Testis (tissue), 3 donors: ENCODE measurements around the gene SNX7. TPM values are rescaled to one million over a fixed set of nuclear protein-coding genes. Genes with fewer than 3 reads are reported as not detected.

Experiments used
- DNase-seq: peaks from one replicate; pipeline ENCODE4 v3.0.0-alpha.2; 2019
- H3K27ac ChIP-seq, 2 donors: fragments of 200-600 bp; sonication (generic); one replicate each; pipeline ENCODE4 v1.5.1; 2019
- H3K27me3 ChIP-seq: fragments of 200-600 bp; sonication (generic); one replicate; pipeline ENCODE4 v1.5.1; 2019
- H3K36me3 ChIP-seq: fragments of 200-600 bp; sonication (generic); one replicate; pipeline ENCODE4 v1.5.1; 2017; ENCODE audit warnings: low read depth; ENCODE audit errors: missing control alignments
- H3K4me1 ChIP-seq: fragments of 200-600 bp; sonication (generic); one replicate; pipeline ENCODE4 v1.5.1; 2019
- H3K4me3 ChIP-seq, 2 donors: fragments of 200-600 bp; sonication (generic); one replicate each; pipeline ENCODE4 v1.5.1; 2017 to 2019
- H3K9me3 ChIP-seq: fragments of 200-600 bp; sonication (generic); one replicate; pipeline ENCODE4 v1.5.1; 2017
- CTCF ChIP-seq, 3 experiments: fragments of 450-650 bp in 2 of 3; fragments of 200-600 bp in 1 of 3; sonication (generic) in 1 of 3; IDR thresholded peaks; one replicate each; pipeline ENCODE4 v1.5.1; 2016 to 2019; ENCODE audit warnings: antibody characterized with exemption in 3 of 3, mild to moderate bottlenecking in 2 of 3, moderate library complexity in 1 of 3
- POLR2A ChIP-seq: fragments of 450-650 bp; IDR thresholded peaks from one replicate; pipeline ENCODE4 v1.6.1; 2017; ENCODE audit warnings: antibody characterized with exemption, mild to moderate bottlenecking, moderate library complexity
- WGBS, 2 donors: methylation state at CpG; one replicate each; pipeline ENCODE4 v1.1.5; 2018; 5-methylcytosine and 5-hydroxymethylcytosine counted together
- intact Hi-C: fragments of 100-400 bp; cut with DNase I; formaldehyde crosslinking; loops from one replicate; pipeline ENCODE4 v1.15.1; 2023; ENCODE audit warnings: low total_unique reads
- polyA plus RNA-seq: library from polyadenylated mRNA; stranded (reverse); fragments of 350-450 nt; fragmentation: Illumina TruSeq; extraction: RNeasy Lipid Tissue Mini Kit (QIAGEN cat#74804); gene quantifications from one replicate; pipeline ENCODE4 v1.2.3, GENCODE V29; 2014; ENCODE audit warnings: low read depth, low replicate concordance; ENCODE audit not compliant: insufficient read depth
- total RNA-seq, 2 donors: library from RNA; depleted of rRNA; stranded (reverse); fragments of >200 nt; gene quantifications; one replicate each; pipeline ENCODE4 v1.2.3, GENCODE V29; 2016

Gene SNX7
- total and polyA plus RNA-seq, 3 donors from 2014 or later, result 29.7 to 36.2 (median 32.0) TPM

DNA sequence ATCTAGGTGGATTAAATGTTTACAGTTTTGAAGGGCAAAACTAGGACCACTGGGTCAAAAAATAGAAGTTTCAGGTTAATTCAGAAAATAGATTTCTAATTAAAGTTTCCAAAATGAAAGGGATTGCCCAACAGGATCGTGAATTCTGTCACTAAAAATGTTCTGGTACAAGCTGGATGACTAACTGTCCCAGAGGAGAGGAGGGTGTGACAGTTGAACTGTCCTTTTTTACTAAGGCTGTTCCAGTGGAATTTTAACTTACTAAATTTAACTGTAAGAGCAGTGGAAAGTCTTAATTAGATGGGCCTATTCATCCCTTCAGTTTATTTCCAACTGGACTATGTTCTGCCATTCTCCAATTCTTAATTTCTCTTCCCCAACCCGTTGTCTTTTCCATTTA is 7.2 kb downstream of the SNX7 start:
- Histone ChIP-seq H3K36me3 (no peaks in the 10 kb centered on the region), H3K4me3 (no peak overlapping the region), H3K27me3 (no peaks in the 10 kb centered on the region), H3K27ac (peak overlapping the region in 1 of 2 donors; percentile 28), H3K9me3 (no peaks in the 10 kb centered on the region), H3K4me1 (peaks cover 15% of the 10 kb centered on the region)
- DNase-seq, result no peak
- WGBS, 2 donors, result 56 to 63% methylated on average over 2 of the region's 2 CpGs
- TF ChIP-seq POLR2A, result no peak
- TF ChIP-seq CTCF (IDR thresholded peaks at IDR 0.05), result no peak
- intact Hi-C loops, result no loop called here

GRCh38 chr1:98669355-98670296 is 8.1 kb downstream of the SNX7 start:
- DNase-seq, result no peak
- Histone ChIP-seq H3K4me1 (peaks cover 7% of the 10 kb centered on the region), H3K27me3 (no peaks in the 10 kb centered on the region), H3K9me3 (no peaks in the 10 kb centered on the region), H3K27ac (peak overlapping the region in 1 of 2 donors; percentile 28), H3K4me3 (no peak overlapping the region), H3K36me3 (no peaks in the 10 kb centered on the region)
- 76 to 80% methylated on average over 2 of the region's 2 CpGs for WGBS, 2 donors
- TF ChIP-seq CTCF (IDR thresholded peaks at IDR 0.05) (no peak), POLR2A (no peak)
- intact Hi-C loops, result no loop called here

DNA sequence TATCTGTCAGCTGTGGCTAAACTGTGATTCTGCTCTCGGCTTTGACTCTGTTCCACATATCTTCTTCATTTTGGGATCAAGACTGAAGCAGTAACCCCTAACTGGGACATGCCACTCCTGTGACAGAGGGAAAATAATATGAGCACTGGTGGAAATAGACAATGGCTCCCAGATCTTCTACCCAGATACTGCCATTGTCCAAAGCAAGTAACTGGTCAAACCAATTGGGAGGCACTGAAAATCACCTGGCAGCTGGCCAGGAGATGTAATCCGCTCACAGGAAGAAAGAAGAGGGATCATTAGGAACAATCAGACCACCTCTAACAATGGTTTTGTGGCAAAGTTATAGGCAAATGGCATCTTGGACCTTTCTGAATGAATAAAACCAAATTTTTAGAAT is 10.7 kb downstream of the SNX7 start:
- intact Hi-C loops, result no loop called here
- DNase-seq, result no peak

DNA sequence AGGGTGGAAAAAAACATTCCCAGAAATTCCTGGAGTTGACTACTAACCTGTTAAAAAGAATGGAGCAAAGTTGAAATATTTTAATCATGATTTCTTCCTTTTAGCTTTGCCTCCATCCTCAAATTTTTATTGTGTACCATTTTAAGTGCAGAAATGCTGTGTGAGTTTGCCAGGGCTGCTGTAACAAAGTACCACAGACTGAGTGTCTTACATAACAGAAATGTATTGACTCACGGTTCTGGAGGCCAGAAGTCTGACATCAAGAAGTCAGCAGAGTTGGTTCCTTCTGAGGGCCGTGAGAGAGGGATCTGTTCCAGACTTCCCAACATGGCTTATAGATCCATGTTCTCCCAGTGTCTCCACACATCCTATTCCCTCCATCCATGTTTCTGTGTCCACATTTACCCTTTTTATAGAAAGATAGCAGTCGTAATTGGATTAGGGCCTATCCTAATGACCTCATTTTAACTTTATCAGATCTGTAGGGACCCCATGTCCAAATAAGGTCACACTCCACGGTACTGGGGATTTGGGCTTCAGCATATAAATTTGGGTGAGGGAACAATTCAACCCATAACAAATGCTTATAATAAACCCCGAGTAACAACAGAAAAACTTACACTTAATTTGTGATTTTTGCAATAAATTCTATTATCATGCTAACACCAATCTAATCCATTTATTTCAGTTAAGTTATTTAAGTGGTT is 12.7 kb downstream of the SNX7 start:
- TF ChIP-seq CTCF (IDR thresholded peaks at IDR 0.05) (no peak), POLR2A (no peak)
- DNase-seq, result no peak
- peaks cover 12% of the 10 kb centered on the region for H3K4me1 ChIP-seq
- H3K9me3 ChIP-seq, result no peaks in the 10 kb centered on the region
- intact Hi-C loops, result no loop called here
- H3K27me3 ChIP-seq, result no peaks in the 10 kb centered on the region
- H3K36me3 ChIP-seq, result no peaks in the 10 kb centered on the region
- H3K4me3 ChIP-seq, result no peak overlapping the region
- no peak overlapping the region for H3K27ac ChIP-seq
- WGBS, 2 donors, result 55 to 62% methylated on average over 5 of the region's 5 CpGs

More for the DNA sequence above, 10.7 kb downstream of the SNX7 start:
- WGBS, 2 donors, result 33 to 46% methylated on average over 2 of the region's 2 CpGs
- no peaks in the 10 kb centered on the region for H3K27me3 ChIP-seq
- H3K4me1 ChIP-seq, result peaks cover 14% of the 10 kb centered on the region
- no peaks in the 10 kb centered on the region for H3K36me3 ChIP-seq
- H3K27ac ChIP-seq, result no peak overlapping the region
- H3K9me3 ChIP-seq, result no peaks in the 10 kb centered on the region
- H3K4me3 ChIP-seq, result no peak overlapping the region
- no peak for TF ChIP-seq CTCF (IDR thresholded peaks at IDR 0.05)
- no peak for TF ChIP-seq POLR2A
